ENCODE results near the gene ZBTB46. TPM values are rescaled to one million over a fixed set of nuclear protein-coding genes. Genes with fewer than 3 reads are reported as not detected.

Gene ZBTB46
- total RNA-seq, 1 donor from 2014 or later = 20.5 TPM

DNA sequence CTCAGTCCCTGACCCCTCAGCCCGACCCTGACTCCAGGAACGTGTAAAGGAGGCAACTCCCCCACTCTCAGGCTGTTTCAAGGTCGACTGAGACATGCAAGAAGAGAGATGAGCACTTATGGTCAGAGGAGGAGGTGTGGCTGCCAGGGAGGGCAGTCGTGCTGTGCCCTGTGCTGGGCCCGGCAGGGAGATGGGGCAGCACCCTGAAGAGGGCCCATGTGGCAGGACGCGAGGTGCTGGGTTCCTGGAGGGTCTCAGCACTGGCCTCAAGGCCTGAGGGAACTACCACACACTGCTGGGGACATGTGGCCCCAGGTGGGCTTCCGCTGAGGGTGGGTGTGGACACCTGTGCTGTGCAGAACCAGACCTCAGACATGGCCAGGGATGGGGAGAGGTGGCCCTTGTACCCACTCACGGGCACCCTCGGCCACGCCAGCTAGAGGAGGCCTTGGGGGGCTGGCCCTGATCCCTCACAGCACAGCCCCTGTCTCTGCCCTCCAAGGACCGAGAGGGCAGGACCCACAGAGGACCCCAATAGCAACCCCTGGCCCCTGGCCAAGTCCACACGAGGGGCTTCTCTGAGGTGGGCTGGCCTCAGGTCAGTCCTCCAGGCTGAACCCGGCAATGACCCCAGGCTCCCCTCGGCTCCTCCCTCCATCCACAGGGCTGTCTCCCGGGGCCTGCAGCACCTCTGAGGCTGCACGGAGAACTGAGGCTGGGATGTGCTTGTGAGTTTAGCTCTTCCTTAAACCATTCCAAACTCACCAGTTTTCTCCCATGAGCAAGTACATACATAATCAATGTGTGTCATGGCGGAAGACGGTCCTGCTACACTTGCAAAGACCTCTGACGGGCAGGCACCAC lies 82.8 kb downstream of the ZBTB46 start:
- H3K27ac Mint-ChIP-seq (ENCODE audit: unreplicated experiment) = no peak overlapping the region
- no peak overlapping the region for H3K4me3 Mint-ChIP-seq (ENCODE audit: unreplicated experiment)
- H3K36me3 Mint-ChIP-seq (ENCODE audit: unreplicated experiment) = peaks cover 7% of the 10 kb centered on the region
- no peaks in the 10 kb centered on the region for H3K27me3 Mint-ChIP-seq (ENCODE audit: unreplicated experiment)
- no peaks in the 10 kb centered on the region for H3K9me3 Mint-ChIP-seq (ENCODE audit: unreplicated experiment)
- H3K4me1 Mint-ChIP-seq (ENCODE audit: unreplicated experiment) = no peaks in the 10 kb centered on the region
- TF ChIP-seq, protein P1, sequence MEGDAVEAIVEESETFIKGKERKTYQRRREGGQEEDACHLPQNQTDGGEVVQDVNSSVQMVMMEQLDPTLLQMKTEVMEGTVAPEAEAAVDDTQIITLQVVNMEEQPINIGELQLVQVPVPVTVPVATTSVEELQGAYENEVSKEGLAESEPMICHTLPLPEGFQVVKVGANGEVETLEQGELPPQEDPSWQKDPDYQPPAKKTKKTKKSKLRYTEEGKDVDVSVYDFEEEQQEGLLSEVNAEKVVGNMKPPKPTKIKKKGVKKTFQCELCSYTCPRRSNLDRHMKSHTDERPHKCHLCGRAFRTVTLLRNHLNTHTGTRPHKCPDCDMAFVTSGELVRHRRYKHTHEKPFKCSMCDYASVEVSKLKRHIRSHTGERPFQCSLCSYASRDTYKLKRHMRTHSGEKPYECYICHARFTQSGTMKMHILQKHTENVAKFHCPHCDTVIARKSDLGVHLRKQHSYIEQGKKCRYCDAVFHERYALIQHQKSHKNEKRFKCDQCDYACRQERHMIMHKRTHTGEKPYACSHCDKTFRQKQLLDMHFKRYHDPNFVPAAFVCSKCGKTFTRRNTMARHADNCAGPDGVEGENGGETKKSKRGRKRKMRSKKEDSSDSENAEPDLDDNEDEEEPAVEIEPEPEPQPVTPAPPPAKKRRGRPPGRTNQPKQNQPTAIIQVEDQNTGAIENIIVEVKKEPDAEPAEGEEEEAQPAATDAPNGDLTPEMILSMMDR (IDR thresholded peaks at IDR 0.05) = no peak
- DNase-seq (ENCODE audit: extremely low spot score, unreplicated experiment) = no peak

GRCh38 chr20:63747622-63748069 lies 83.4 kb downstream of the ZBTB46 start:
- Mint-ChIP-seq H3K4me3 (ENCODE audit: unreplicated experiment) (no peak overlapping the region), H3K36me3 (ENCODE audit: unreplicated experiment) (peaks cover 7% of the 10 kb centered on the region), H3K27ac (ENCODE audit: unreplicated experiment) (no peak overlapping the region), H3K9me3 (ENCODE audit: unreplicated experiment) (no peaks in the 10 kb centered on the region), H3K27me3 (ENCODE audit: unreplicated experiment) (no peaks in the 10 kb centered on the region), H3K4me1 (ENCODE audit: unreplicated experiment) (no peaks in the 10 kb centered on the region)
- TF ChIP-seq, protein P1 (IDR thresholded peaks at IDR 0.05) = no peak
- no peak for DNase-seq (ENCODE audit: extremely low spot score, unreplicated experiment)

- Mint-ChIP-seq H3K27me3 (ENCODE audit: unreplicated experiment) (no peaks in the 10 kb centered on the region), H3K4me1 (ENCODE audit: unreplicated experiment) (no peaks in the 10 kb centered on the region), H3K27ac (ENCODE audit: unreplicated experiment) (no peak overlapping the region), H3K36me3 (ENCODE audit: unreplicated experiment) (peaks cover 7% of the 10 kb centered on the region), H3K9me3 (ENCODE audit: unreplicated experiment) (no peaks in the 10 kb centered on the region), H3K4me3 (ENCODE audit: unreplicated experiment) (no peak overlapping the region)
- no peak for DNase-seq (ENCODE audit: extremely low spot score, unreplicated experiment)
- TF ChIP-seq, protein P1 (IDR thresholded peaks at IDR 0.05) = no peak
Observed at GRCh38 chr20:63746751-63747315, 84.2 kb downstream of the ZBTB46 start.

DNA sequence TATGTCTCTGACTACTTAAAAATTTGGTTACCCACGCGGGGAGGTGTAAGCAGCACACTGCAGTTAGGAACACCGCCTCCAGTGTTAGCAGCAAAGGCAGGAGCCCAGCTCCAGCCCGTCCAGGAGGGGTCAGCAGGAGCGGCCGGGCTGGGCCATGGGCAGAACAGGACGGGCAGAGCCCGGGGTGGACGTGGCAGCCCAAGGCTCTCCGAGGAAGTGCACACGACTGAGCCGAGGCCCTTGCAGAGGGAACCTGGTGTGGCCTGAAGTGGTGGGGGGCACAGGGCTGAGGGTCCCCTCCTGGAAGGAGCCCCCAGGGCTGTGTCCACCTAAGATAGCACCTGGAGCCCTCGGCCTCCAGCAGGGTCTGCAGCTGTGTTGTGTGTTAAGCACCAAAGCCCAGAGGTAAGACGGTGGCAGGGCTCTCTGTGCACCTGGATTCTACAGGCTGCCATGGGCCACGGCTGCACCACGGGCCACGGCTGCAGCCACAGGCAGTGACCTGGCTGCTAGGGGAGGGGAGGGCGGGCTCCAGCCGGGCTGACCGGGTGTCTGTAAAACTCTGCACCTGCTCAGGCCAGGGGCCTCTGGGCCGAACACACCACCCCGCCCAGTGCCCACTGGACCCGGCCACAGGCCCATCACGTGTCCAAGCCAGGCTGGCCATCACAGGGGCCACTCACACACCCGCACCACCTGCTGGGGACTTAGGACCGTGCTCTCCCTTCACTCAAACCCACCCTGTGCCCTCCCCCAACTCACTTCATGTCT lies 84.9 kb downstream of the ZBTB46 start:
- Mint-ChIP-seq H3K27me3 (ENCODE audit: unreplicated experiment) (no peaks in the 10 kb centered on the region), H3K36me3 (ENCODE audit: unreplicated experiment) (peaks cover 7% of the 10 kb centered on the region), H3K27ac (ENCODE audit: unreplicated experiment) (no peak overlapping the region), H3K4me1 (ENCODE audit: unreplicated experiment) (no peaks in the 10 kb centered on the region), H3K4me3 (ENCODE audit: unreplicated experiment) (no peak overlapping the region), H3K9me3 (ENCODE audit: unreplicated experiment) (no peaks in the 10 kb centered on the region)
- TF ChIP-seq, protein P1 (IDR thresholded peaks at IDR 0.05) = no peak
- no peak for DNase-seq (ENCODE audit: extremely low spot score, unreplicated experiment)

DNA sequence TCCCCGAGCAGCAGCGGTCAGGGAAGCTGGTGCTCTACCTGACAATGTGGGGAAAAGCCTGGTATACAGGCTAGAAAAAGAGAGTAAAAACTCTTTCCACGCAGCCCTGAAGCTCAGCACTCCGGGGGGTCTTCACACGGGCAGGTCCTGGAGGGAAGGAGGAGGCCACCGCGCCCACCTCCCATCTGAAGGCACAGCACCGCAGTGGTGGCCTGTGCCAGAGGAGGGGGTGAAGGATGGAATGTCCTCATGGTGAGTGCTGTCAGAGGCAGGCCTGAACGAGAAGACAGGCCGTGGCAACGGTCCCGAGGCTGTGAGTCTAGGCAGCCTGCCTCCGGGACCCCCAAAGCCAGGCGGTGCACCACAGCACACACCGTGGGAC lies 85.6 kb downstream of the ZBTB46 start:
- TF ChIP-seq, protein P1 (IDR thresholded peaks at IDR 0.05) = no peak
- no peak overlapping the region for H3K27ac Mint-ChIP-seq (ENCODE audit: unreplicated experiment)
- H3K27me3 Mint-ChIP-seq (ENCODE audit: unreplicated experiment) = no peaks in the 10 kb centered on the region
- peaks cover 7% of the 10 kb centered on the region for H3K36me3 Mint-ChIP-seq (ENCODE audit: unreplicated experiment)
- H3K4me3 Mint-ChIP-seq (ENCODE audit: unreplicated experiment) = no peak overlapping the region
- H3K9me3 Mint-ChIP-seq (ENCODE audit: unreplicated experiment) = no peaks in the 10 kb centered on the region
- no peaks in the 10 kb centered on the region for H3K4me1 Mint-ChIP-seq (ENCODE audit: unreplicated experiment)
- DNase-seq (ENCODE audit: extremely low spot score, unreplicated experiment) = no peak
